GM12878 (cell line): ENCODE data around the gene PLXNA4. TPM values are rescaled to one million over a fixed set of nuclear protein-coding genes. Genes with fewer than 3 reads are reported as not detected.
"Not testable (repeated sequence)": the region's sequence is repeated elsewhere in the genome, so short reads cannot be mapped to it uniquely, and the experiment has no call there.

ENCODE experiments used
- ATAC-seq: fragments of 200-7000 bp; cut with Tn5 transposase; 3 replicates; pipeline ENCODE4 v1.9.1; 2020; ENCODE audit warnings: mild to moderate bottlenecking, moderate library complexity
- BruUV-seq: library from RNA; stranded (reverse); fragments of 400-500 nt; replicated peaks from 2 replicates; lab custom pipeline; 2021; lab: Mats Ljungman, UMichigan
- CTCF ChIA-PET: fragments of 300-600 bp; sonication (Branson Sonifier 250); formaldehyde crosslinking; extraction: SDS; loops from one replicate; lab custom pipeline; 2021; ENCODE audit warnings: inconsistent platforms; lab: Yijun Ruan, JAX
- POLR2A ChIA-PET: fragments of 350-600 bp; formaldehyde crosslinking; extraction: SDS; loops from one replicate; lab custom pipeline; 2021; ENCODE audit warnings: inconsistent platforms; lab: Charles Lee
- RAD21 ChIA-PET: fragments of 300-600 bp; sonication (Branson Sonifier 250); formaldehyde crosslinking; loops from one replicate; lab custom pipeline; 2023; ENCODE audit warnings: antibody characterized with exemption; ENCODE audit not compliant: unreplicated experiment; lab: Charles Lee
- SMC1A ChIA-PET: fragments of 300-600 bp; sonication (Branson Sonifier 250); formaldehyde crosslinking; loops from one replicate; lab custom pipeline; 2023; ENCODE audit not compliant: unreplicated experiment, uncharacterized antibody; lab: Charles Lee
- DNase-seq: peaks from one replicate; pipeline ENCODE4 v3.0.0-alpha.2; 2011; ENCODE audit warnings: low read depth, low spot score
- FAIRE-seq: peaks from 3 replicates; lab custom pipeline; 2011; peaks lifted over from hg19 to GRCh38; lab: Jason Lieb, UNC
- H2AFZ ChIP-seq: 2 replicates; pipeline ENCODE4 v1.6.0; 2011; ENCODE audit warnings: low read depth, low read length, control low read depth; ENCODE audit not compliant: control insufficient read depth
- H3K27ac ChIP-seq: 2 replicates; pipeline ENCODE4 v1.5.1; 2011; ENCODE audit warnings: control low read depth; ENCODE audit not compliant: control insufficient read depth, insufficient read depth
- H3K27me3 ChIP-seq, 2 experiments: replicated peaks in 1 of 2; 2 replicates each; pipeline versions ENCODE4 v1.6.0 to v1.6.1; 2011; ENCODE audit warnings: low read length in 1 of 2; ENCODE audit not compliant: control insufficient read depth in 2 of 2, insufficient read depth in 2 of 2
- H3K36me3 ChIP-seq, 2 experiments: 2 replicates each; pipeline ENCODE4 v1.5.1; 2011; ENCODE audit warnings: low read length in 1 of 2; ENCODE audit not compliant: control insufficient read depth in 2 of 2, insufficient read depth in 2 of 2
- H3K4me1 ChIP-seq: 2 replicates; pipeline ENCODE4 v1.6.1; 2011; ENCODE audit warnings: mild to moderate bottlenecking, low read length, moderate library complexity, mixed read lengths; ENCODE audit not compliant: control insufficient read depth, insufficient read depth
- H3K4me2 ChIP-seq: 2 replicates; pipeline ENCODE4 v1.6.0; 2011; ENCODE audit warnings: control low read depth; ENCODE audit not compliant: control insufficient read depth, insufficient read depth
- H3K4me3 ChIP-seq: fragments of 200-600 bp; sonication (generic); 2 replicates; pipeline ENCODE4 v1.5.1; 2016
- H3K79me2 ChIP-seq: 2 replicates; pipeline ENCODE4 v1.6.0; 2011; ENCODE audit warnings: low read length; ENCODE audit not compliant: control insufficient read depth, insufficient read depth
- H3K9ac ChIP-seq: 2 replicates; pipeline ENCODE4 v1.8.0; 2011; ENCODE audit warnings: low read length, control low read depth, mixed read lengths; ENCODE audit not compliant: control insufficient read depth, insufficient read depth
- H3K9me3 ChIP-seq: replicated peaks from 3 replicates; pipeline ENCODE4 v1.5.1; 2011; ENCODE audit warnings: mild to moderate bottlenecking, low read length; ENCODE audit not compliant: control insufficient read depth, insufficient read depth
- H4K20me1 ChIP-seq: 2 replicates; pipeline ENCODE4 v1.6.0; 2011; ENCODE audit not compliant: control insufficient read depth, insufficient read depth
- BMI1 ChIP-seq: fragments of 450-650 bp; IDR thresholded peaks from 2 replicates; pipeline ENCODE4 v1.6.1; 2016; ENCODE audit warnings: mild to moderate bottlenecking, moderate library complexity, borderline replicate concordance
- HDAC2 ChIP-seq: fragments of 200-600 bp; sonication (generic); IDR thresholded peaks from 2 replicates; pipeline ENCODE4 v1.6.1; 2017
- MLLT1 ChIP-seq: fragments of 450-650 bp; IDR thresholded peaks from 2 replicates; pipeline ENCODE4 v1.6.1; 2016; ENCODE audit warnings: mild to moderate bottlenecking
- MYB ChIP-seq: fragments of 150-350 bp; IDR thresholded peaks from 2 replicates; pipeline ENCODE4 v1.6.1; 2014; ENCODE audit warnings: mild to moderate bottlenecking, low read depth, low read length, borderline replicate concordance
- MYC ChIP-seq: IDR thresholded peaks from 2 replicates; pipeline ENCODE4 v1.6.1; 2011; ENCODE audit warnings: mild to moderate bottlenecking, low read length, moderate library complexity, inconsistent platforms; ENCODE audit not compliant: insufficient read depth, insufficient replicate concordance, insufficient read length, severe bottlenecking
- PAX5 ChIP-seq: IDR thresholded peaks from 2 replicates; pipeline ENCODE4 v1.6.1; 2011; ENCODE audit warnings: low read depth, low read length, borderline replicate concordance
- RCOR1 ChIP-seq: conservative IDR thresholded peaks from 2 replicates; pipeline ENCODE4 v1.6.1; 2012; ENCODE audit warnings: low read depth, low read length, improper control_type of control experiment
- SKIL ChIP-seq: fragments of 450-650 bp; IDR thresholded peaks from 2 replicates; pipeline ENCODE4 v1.6.1; 2017; ENCODE audit warnings: mild to moderate bottlenecking, low read depth, inconsistent platforms; ENCODE audit not compliant: poor library complexity, severe bottlenecking
- STAT3 ChIP-seq: IDR thresholded peaks from 2 replicates; pipeline ENCODE4 v1.6.1; 2011; ENCODE audit warnings: low read depth, low read length, improper control_type of control experiment
- TAF1 ChIP-seq: IDR thresholded peaks from 2 replicates; pipeline ENCODE4 v1.6.1; 2011; ENCODE audit warnings: mild to moderate bottlenecking, low read depth, low read length, borderline replicate concordance
- WGBS: methylation state at CpG from one replicate; pipeline ENCODE4 v1.1.6; 2016; ENCODE audit warnings: low lambda C conversion rate; ENCODE audit not compliant: insufficient replicate concordance, insufficient coverage; ENCODE audit errors: missing lambda C conversion rate; 5-methylcytosine and 5-hydroxymethylcytosine counted together
- in situ Hi-C: fragments of 300-500 bp; cut with MboI; formaldehyde crosslinking; loops from 9 replicates; pipeline ENCODE4 v1.14.3; 2018; ENCODE audit warnings: mixed read lengths
- intact Hi-C: fragments of 100-400 bp; cut with micrococcal nuclease; formaldehyde crosslinking; loops from one replicate; pipeline ENCODE4 v1.14.2; 2022; ENCODE audit not compliant: unreplicated experiment
- polyA plus RNA-seq, 11 experiments: library from polyadenylated mRNA; depleted of rRNA in 4 of 11; unstranded in 6 of 11; stranded (reverse) in 5 of 11; fragments of >200 nt; fragmentation: Nextera tagmentation in 4 of 11; fragmentation: Illumina TruSeq in 1 of 11; extraction: Ambion mirVana in 4 of 11; extraction: Trizol in 1 of 11; gene quantifications; 1 replicate in 1 of 11; 2 replicates in 10 of 11; pipeline versions ENCODE4 v1.2.1 to v1.2.3, GENCODE V29; 2011 to 2016; ENCODE audit warnings: inconsistent platforms in 2 of 11, missing spikeins in 2 of 11, low read depth in 1 of 11
- total RNA-seq, 4 experiments: library from RNA; depleted of rRNA in 3 of 4; stranded (reverse); fragments of >200 nt in 3 of 4; fragmentation: Illumina TruSeq in 1 of 4; extraction: Trizol in 1 of 4; gene quantifications; 2 replicates each; pipeline versions ENCODE4 v1.2.1 to v1.2.3, GENCODE V29; 2013 to 2021

Gene PLXNA4
- total and polyA plus RNA-seq, 10 of the 15 experiments (the other 5 are each of a cell fraction or from before 2014, with no cell fraction given): 0.03 TPM; not detected in 9

GRCh38 chr7:132178402-132179079 is 397.7 kb downstream of the PLXNA4 start:
- RAD21 ChIA-PET, ATAC-seq, H3K9ac ChIP-seq, CTCF ChIA-PET, H3K4me3 ChIP-seq, POLR2A ChIA-PET, H3K27ac ChIP-seq, H3K79me2 ChIP-seq, H2AFZ ChIP-seq, SMC1A ChIA-PET, BruUV-seq, H3K4me2 ChIP-seq, H3K9me3 ChIP-seq, H4K20me1 ChIP-seq, H3K36me3 ChIP-seq, H3K27me3 ChIP-seq, in situ Hi-C loops, H3K4me1 ChIP-seq, DNase-seq, FAIRE-seq, intact Hi-C loops: not testable (repeated sequence)
- WGBS: 30% methylated on average over 8 of the region's 8 CpGs

GRCh38 chr7:132177708-132178401 is 398.4 kb downstream of the PLXNA4 start:
- no peak overlapping the region for H3K9ac ChIP-seq
- in situ Hi-C loops: no loop called here
- POLR2A ChIA-PET: no interaction called here
- no peaks in the 10 kb centered on the region for H4K20me1 ChIP-seq
- H2AFZ ChIP-seq: no peak overlapping the region
- WGBS: 31% methylated on average over 10 of the region's 10 CpGs
- BruUV-seq: no TSS peak
- no peaks in the 10 kb centered on the region for H3K9me3 ChIP-seq
- peaks cover 0 to 2% of the 10 kb centered on the region in 2 experiments; a peak in 1 of 4 replicates for H3K27me3 ChIP-seq
- no peak for ATAC-seq
- no peak for FAIRE-seq
- no peaks in the 10 kb centered on the region for H3K36me3 ChIP-seq
- SMC1A ChIA-PET: no interaction called here
- H3K27ac ChIP-seq: no peak overlapping the region
- CTCF ChIA-PET: no interaction called here
- no peaks in the 10 kb centered on the region for H3K79me2 ChIP-seq
- no peak for TF ChIP-seq HDAC2
- no peak for TF ChIP-seq TAF1
- no peak for TF ChIP-seq RCOR1
- TF ChIP-seq MYC: no peak
- no peak for TF ChIP-seq PAX5
- TF ChIP-seq STAT3: no peak
- no peak for TF ChIP-seq SKIL
- no peak for TF ChIP-seq MLLT1
- TF ChIP-seq BMI1: no peak
- TF ChIP-seq MYB: no peak
- intact Hi-C loops: no loop called here
- RAD21 ChIA-PET: no interaction called here
- DNase-seq: no peak
- H3K4me1 ChIP-seq: no peaks in the 10 kb centered on the region
- no peak overlapping the region for H3K4me2 ChIP-seq
- H3K4me3 ChIP-seq: no peak overlapping the region
